K562 (cell line): ENCODE results near the gene EMILIN1. TPM values are rescaled to one million over a fixed set of nuclear protein-coding genes. Genes with fewer than 3 reads are reported as not detected.
A peak's percentile ranks its signal among the peaks of the same experiment; 100 is the strongest.

Experiments
- DIDO1 ChIP-seq: fragments of 450-650 bp; IDR thresholded peaks from 2 replicates; pipeline ENCODE4 v1.6.1; 2016; ENCODE audit warnings: low read depth, missing biosample characterization, missing genetic modification characterization
- MCM7 ChIP-seq, 2 experiments: fragments of 450-650 bp; IDR thresholded peaks; 2 replicates each; pipeline ENCODE4 v1.6.1; 2016 to 2018
- PYGO2 ChIP-seq: fragments of 450-650 bp; IDR thresholded peaks from 2 replicates; pipeline ENCODE4 v1.6.1; 2016; ENCODE audit warnings: mild to moderate bottlenecking, missing genetic modification characterization, moderate library complexity, missing compliant biosample characterization
- SPI1 ChIP-seq: IDR thresholded peaks from 2 replicates; pipeline ENCODE4 v1.6.1; 2011; ENCODE audit warnings: low read depth, low read length, control low read depth, borderline replicate concordance
- ZFPM2 ChIP-seq: fragments of 250-450 bp; sonication (Bioruptor Pico); IDR thresholded peaks from 2 replicates; pipeline ENCODE4 v1.5.1; 2022; ENCODE audit warnings: mild to moderate bottlenecking
- ZNF445 ChIP-seq: fragments of 250-450 bp; sonication (Bioruptor Pico); IDR thresholded peaks from 2 replicates; pipeline ENCODE4 v1.4.0; 2020; ENCODE audit warnings: low read depth, mild to moderate bottlenecking, moderate library complexity
- polyA plus RNA-seq, 8 experiments: library from polyadenylated mRNA; depleted of rRNA in 4 of 8; stranded (reverse) in 5 of 8; unstranded in 3 of 8; fragments of >200 nt; fragmentation: Nextera tagmentation in 2 of 8; fragmentation: Illumina TruSeq in 1 of 8; extraction: Ambion mirVana in 2 of 8; extraction: Trizol in 1 of 8; gene quantifications; 2 replicates each; pipeline versions ENCODE4 v1.2.1 to v1.2.3, GENCODE V29; 2011 to 2014; ENCODE audit warnings: inconsistent platforms in 1 of 8, missing spikeins in 1 of 8
- total RNA-seq, 7 experiments: library from RNA; depleted of rRNA in 6 of 7; stranded (reverse); fragments of >200 nt in 6 of 7; fragmentation: Illumina TruSeq in 2 of 7; extraction: Trizol in 2 of 7; gene quantifications; 2 replicates each; pipeline versions ENCODE4 v1.2.1 to v1.2.3, GENCODE V29; 2011 to 2021; ENCODE audit warnings: low replicate concordance in 1 of 7
- TF ChIP-seq, protein P1 (sequence below): fragments of 200-600 bp; sonication (generic); IDR thresholded peaks from one replicate; pipeline ENCODE4 v1.6.1; 2012; ENCODE audit warnings: mild to moderate bottlenecking, low read depth, low read length, inconsistent platforms
- TF ChIP-seq, protein P2 (sequence below): fragments of 450-650 bp; IDR thresholded peaks from 2 replicates; pipeline ENCODE4 v1.6.1; 2016; ENCODE audit warnings: mild to moderate bottlenecking
- TF ChIP-seq, protein P3 (sequence below): sonication (generic); formaldehyde crosslinking; IDR thresholded peaks from 2 replicates; pipeline ENCODE4 v1.8.0; 2022; ENCODE audit warnings: mild to moderate bottlenecking, missing genetic modification reagents

EMILIN1 gene
- total and polyA plus RNA-seq, 9 of the 15 experiments (the other 6 are each of a cell fraction or from before 2014, with no cell fraction given): 0.04 to 2.7 (median 0.54) TPM; not detected in 2

DNA sequence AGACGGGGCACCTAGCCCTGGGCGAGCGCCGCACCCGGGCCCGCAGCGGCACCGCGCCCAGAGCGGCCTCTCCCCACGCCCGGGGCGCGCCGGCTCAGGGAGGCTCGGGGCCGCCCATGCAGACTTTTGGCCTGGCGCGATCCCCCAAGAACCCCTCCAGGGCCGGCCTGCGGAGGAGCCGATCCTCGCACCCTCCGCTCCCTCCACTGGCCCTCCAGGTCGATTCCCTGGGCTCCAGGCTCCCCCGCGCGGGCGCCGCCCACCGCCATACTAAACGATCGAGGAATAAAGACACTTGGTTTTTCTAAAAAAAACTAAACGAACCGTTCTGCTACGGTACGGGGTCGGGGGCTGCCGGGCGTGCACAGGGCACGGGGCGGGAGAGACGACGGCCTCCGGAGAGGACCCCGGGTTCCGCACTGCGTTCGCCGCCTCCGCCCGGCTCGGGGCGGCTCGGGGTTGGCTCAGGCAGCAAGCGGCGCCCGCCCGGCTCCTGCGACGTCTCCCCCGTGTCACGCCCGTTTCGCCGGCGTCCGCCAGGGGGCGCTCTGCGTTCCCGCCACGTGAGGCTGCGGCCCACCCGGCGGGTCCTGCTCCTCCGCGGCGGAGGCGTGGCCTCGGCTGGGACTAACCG lies 7.8 kb downstream of the EMILIN1 start (continued):
- TF ChIP-seq, protein P1, sequence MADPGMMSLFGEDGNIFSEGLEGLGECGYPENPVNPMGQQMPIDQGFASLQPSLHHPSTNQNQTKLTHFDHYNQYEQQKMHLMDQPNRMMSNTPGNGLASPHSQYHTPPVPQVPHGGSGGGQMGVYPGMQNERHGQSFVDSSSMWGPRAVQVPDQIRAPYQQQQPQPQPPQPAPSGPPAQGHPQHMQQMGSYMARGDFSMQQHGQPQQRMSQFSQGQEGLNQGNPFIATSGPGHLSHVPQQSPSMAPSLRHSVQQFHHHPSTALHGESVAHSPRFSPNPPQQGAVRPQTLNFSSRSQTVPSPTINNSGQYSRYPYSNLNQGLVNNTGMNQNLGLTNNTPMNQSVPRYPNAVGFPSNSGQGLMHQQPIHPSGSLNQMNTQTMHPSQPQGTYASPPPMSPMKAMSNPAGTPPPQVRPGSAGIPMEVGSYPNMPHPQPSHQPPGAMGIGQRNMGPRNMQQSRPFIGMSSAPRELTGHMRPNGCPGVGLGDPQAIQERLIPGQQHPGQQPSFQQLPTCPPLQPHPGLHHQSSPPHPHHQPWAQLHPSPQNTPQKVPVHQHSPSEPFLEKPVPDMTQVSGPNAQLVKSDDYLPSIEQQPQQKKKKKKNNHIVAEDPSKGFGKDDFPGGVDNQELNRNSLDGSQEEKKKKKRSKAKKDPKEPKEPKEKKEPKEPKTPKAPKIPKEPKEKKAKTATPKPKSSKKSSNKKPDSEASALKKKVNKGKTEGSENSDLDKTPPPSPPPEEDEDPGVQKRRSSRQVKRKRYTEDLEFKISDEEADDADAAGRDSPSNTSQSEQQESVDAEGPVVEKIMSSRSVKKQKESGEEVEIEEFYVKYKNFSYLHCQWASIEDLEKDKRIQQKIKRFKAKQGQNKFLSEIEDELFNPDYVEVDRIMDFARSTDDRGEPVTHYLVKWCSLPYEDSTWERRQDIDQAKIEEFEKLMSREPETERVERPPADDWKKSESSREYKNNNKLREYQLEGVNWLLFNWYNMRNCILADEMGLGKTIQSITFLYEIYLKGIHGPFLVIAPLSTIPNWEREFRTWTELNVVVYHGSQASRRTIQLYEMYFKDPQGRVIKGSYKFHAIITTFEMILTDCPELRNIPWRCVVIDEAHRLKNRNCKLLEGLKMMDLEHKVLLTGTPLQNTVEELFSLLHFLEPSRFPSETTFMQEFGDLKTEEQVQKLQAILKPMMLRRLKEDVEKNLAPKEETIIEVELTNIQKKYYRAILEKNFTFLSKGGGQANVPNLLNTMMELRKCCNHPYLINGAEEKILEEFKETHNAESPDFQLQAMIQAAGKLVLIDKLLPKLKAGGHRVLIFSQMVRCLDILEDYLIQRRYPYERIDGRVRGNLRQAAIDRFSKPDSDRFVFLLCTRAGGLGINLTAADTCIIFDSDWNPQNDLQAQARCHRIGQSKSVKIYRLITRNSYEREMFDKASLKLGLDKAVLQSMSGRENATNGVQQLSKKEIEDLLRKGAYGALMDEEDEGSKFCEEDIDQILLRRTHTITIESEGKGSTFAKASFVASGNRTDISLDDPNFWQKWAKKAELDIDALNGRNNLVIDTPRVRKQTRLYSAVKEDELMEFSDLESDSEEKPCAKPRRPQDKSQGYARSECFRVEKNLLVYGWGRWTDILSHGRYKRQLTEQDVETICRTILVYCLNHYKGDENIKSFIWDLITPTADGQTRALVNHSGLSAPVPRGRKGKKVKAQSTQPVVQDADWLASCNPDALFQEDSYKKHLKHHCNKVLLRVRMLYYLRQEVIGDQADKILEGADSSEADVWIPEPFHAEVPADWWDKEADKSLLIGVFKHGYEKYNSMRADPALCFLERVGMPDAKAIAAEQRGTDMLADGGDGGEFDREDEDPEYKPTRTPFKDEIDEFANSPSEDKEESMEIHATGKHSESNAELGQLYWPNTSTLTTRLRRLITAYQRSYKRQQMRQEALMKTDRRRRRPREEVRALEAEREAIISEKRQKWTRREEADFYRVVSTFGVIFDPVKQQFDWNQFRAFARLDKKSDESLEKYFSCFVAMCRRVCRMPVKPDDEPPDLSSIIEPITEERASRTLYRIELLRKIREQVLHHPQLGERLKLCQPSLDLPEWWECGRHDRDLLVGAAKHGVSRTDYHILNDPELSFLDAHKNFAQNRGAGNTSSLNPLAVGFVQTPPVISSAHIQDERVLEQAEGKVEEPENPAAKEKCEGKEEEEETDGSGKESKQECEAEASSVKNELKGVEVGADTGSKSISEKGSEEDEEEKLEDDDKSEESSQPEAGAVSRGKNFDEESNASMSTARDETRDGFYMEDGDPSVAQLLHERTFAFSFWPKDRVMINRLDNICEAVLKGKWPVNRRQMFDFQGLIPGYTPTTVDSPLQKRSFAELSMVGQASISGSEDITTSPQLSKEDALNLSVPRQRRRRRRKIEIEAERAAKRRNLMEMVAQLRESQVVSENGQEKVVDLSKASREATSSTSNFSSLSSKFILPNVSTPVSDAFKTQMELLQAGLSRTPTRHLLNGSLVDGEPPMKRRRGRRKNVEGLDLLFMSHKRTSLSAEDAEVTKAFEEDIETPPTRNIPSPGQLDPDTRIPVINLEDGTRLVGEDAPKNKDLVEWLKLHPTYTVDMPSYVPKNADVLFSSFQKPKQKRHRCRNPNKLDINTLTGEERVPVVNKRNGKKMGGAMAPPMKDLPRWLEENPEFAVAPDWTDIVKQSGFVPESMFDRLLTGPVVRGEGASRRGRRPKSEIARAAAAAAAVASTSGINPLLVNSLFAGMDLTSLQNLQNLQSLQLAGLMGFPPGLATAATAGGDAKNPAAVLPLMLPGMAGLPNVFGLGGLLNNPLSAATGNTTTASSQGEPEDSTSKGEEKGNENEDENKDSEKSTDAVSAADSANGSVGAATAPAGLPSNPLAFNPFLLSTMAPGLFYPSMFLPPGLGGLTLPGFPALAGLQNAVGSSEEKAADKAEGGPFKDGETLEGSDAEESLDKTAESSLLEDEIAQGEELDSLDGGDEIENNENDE: no peak
- no peak for TF ChIP-seq MCM7 (IDR thresholded peaks at IDR 0.05)
- no peak for TF ChIP-seq ZNF445
- TF ChIP-seq PYGO2 (tag): no peak
- TF ChIP-seq SPI1: no peak
- TF ChIP-seq, protein P2, sequence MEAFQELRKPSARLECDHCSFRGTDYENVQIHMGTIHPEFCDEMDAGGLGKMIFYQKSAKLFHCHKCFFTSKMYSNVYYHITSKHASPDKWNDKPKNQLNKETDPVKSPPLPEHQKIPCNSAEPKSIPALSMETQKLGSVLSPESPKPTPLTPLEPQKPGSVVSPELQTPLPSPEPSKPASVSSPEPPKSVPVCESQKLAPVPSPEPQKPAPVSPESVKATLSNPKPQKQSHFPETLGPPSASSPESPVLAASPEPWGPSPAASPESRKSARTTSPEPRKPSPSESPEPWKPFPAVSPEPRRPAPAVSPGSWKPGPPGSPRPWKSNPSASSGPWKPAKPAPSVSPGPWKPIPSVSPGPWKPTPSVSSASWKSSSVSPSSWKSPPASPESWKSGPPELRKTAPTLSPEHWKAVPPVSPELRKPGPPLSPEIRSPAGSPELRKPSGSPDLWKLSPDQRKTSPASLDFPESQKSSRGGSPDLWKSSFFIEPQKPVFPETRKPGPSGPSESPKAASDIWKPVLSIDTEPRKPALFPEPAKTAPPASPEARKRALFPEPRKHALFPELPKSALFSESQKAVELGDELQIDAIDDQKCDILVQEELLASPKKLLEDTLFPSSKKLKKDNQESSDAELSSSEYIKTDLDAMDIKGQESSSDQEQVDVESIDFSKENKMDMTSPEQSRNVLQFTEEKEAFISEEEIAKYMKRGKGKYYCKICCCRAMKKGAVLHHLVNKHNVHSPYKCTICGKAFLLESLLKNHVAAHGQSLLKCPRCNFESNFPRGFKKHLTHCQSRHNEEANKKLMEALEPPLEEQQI: no peak
- TF ChIP-seq, protein P3, sequence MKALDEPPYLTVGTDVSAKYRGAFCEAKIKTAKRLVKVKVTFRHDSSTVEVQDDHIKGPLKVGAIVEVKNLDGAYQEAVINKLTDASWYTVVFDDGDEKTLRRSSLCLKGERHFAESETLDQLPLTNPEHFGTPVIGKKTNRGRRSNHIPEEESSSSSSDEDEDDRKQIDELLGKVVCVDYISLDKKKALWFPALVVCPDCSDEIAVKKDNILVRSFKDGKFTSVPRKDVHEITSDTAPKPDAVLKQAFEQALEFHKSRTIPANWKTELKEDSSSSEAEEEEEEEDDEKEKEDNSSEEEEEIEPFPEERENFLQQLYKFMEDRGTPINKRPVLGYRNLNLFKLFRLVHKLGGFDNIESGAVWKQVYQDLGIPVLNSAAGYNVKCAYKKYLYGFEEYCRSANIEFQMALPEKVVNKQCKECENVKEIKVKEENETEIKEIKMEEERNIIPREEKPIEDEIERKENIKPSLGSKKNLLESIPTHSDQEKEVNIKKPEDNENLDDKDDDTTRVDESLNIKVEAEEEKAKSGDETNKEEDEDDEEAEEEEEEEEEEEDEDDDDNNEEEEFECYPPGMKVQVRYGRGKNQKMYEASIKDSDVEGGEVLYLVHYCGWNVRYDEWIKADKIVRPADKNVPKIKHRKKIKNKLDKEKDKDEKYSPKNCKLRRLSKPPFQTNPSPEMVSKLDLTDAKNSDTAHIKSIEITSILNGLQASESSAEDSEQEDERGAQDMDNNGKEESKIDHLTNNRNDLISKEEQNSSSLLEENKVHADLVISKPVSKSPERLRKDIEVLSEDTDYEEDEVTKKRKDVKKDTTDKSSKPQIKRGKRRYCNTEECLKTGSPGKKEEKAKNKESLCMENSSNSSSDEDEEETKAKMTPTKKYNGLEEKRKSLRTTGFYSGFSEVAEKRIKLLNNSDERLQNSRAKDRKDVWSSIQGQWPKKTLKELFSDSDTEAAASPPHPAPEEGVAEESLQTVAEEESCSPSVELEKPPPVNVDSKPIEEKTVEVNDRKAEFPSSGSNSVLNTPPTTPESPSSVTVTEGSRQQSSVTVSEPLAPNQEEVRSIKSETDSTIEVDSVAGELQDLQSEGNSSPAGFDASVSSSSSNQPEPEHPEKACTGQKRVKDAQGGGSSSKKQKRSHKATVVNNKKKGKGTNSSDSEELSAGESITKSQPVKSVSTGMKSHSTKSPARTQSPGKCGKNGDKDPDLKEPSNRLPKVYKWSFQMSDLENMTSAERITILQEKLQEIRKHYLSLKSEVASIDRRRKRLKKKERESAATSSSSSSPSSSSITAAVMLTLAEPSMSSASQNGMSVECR: peak; percentile 91
- no peak for TF ChIP-seq ZFPM2
- no peak for TF ChIP-seq DIDO1 (tag)
